AG08396 (cell line): ENCODE data around the gene ACOT11.

Source experiments
- DNase-seq: peaks from one replicate; pipeline ENCODE4 v3.0.0; 2012; ENCODE audit warnings: low spot score, mixed read lengths

Gene ACOT11

GRCh38 chr1:54645806-54646676 is 98.0 kb downstream of the ACOT11 start:
- DNase-seq: peak; percentile 28

GRCh38 chr1:54649130-54649898 is 101.3 kb downstream of the ACOT11 start:
- DNase-seq: no peak

GRCh38 chr1:54649921-54650320 is 101.9 kb downstream of the ACOT11 start:
- no peak for DNase-seq

DNA sequence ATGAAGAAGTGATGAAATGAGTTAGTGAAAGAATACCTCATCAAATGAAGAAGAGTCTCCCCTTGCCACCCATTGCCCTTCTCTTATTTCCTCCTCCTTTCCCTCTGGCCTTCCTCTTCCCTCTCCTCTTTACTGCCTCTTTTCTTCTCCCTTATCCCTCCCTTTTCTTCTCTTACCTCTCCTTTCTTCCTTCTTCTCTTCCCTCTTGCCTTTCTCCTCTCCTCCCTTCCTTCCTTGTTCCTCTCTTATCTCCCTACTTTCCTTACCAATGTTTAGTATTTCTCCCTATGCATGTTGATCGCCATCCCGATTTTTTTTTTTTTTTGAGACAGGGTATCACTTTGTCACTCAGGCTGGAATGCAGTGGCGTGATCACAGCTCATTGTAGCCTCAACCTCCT is 102.4 kb downstream of the ACOT11 start:
- DNase-seq: no peak

- DNase-seq: no peak
These were observed 103.6 kb downstream of the ACOT11 start for GRCh38 chr1:54651608-54652007.

DNA sequence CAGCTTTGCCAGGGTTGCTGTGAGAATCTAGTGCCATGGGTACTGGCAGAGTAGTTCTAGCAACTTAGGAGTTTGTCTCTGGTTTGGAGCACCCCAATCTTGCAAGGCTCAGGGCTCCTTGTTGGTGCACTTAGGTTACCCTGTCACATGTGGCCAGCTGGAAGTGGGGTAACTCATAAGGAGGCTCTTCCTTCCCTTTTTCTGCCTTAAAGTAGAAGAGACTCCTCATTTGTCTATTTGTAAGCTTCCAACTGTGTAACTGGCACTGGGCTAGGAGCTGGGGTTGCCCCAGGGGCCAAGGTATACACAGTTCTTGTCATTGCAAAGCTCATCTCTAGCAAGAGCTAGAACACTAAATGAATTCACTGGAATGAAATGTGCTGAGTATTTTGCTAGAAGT is 104.1 kb downstream of the ACOT11 start:
- no peak for DNase-seq

DNA sequence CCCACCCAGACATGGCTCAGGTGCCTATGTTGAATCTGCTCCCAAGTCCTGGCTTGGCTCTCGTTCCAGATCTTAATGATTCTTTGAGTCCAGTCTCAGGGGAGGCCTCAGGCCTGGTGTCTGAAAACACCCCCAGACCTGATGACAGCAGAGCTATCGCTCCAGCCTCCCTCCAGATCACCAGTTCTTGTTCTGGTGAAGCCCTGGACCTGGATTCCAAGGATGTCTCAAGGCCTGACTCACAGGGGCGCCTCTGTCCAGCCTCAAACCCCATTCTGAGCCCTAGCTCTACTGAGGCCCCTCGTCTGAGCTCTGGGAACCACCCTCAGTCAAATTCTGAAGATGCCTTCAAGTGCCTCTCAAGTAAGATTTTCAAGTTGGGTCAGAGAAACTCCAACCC is 105.0 kb downstream of the ACOT11 start:
- peak; percentile 52 for DNase-seq

GRCh38 chr1:54658164-54658913 is 110.3 kb downstream of the ACOT11 start:
- DNase-seq: no peak
